DOHH2 (cell line): ENCODE results near the gene HMGCL.

ENCODE experiments used
- CTCF ChIP-seq: fragments of 200-600 bp; sonication (generic); IDR thresholded peaks from one replicate; pipeline ENCODE4 v1.5.1; 2014; ENCODE audit warnings: antibody characterized with exemption, mild to moderate bottlenecking, low read depth, low read length; ENCODE audit not compliant: poor library complexity, severe bottlenecking
- EZH2phosphoT487 ChIP-seq: fragments of 200-600 bp; sonication (generic); IDR thresholded peaks from 2 replicates; pipeline ENCODE4 v1.6.1; 2017; ENCODE audit warnings: borderline replicate concordance, mild to moderate bottlenecking, antibody characterized with exemption, low read length, moderate library complexity, mixed read lengths

GRCh38 chr1:23799255-23799569 is 26.0 kb downstream of the HMGCL start:
- TF ChIP-seq CTCF: no peak
- TF ChIP-seq EZH2phosphoT487: no peak
